HG03196 (cell line): ENCODE measurements around the gene ATXN3.

Experiments used
- ATAC-seq: cut with Tn5 transposase; IDR thresholded peaks from one replicate; pipeline ENCODE4 v1.9.1; 2021; ENCODE audit not compliant: unreplicated experiment

The ATXN3 gene

DNA sequence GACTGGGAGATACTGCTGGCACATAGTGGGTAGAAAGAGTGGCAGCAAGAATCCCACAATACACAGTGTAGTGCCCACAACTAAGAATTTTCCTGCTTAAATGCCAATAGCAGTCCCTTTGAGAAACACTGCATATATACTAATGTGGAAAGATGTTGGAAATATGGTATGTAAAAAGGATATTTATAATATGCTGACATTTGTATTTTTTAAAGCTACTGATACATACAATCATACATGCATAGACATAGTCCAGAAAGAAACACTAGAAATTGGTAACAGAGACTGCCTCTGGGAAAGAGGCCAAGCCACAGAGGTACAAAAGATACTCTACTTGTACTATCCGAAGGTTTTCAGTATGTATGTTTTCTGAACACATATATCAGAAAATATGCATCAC is 96.8 kb downstream of the ATXN3 start:
- no peak for ATAC-seq
